Brain pericyte (primary cell): ENCODE data around the gene MAP3K20.
A peak's percentile ranks its signal among the peaks of the same experiment; 100 is the strongest.
"Not testable (repeated sequence)": the region's sequence is repeated elsewhere in the genome, so short reads cannot be mapped to it uniquely, and the experiment has no call there.

Experiments used
- DNase-seq: peaks from one replicate; pipeline ENCODE4 v3.0.0-alpha.2; 2012; ENCODE audit warnings: low read depth, low spot score

The MAP3K20 gene

GRCh38 chr2:173075781-173076580, at the start of gene MAP3K20:
Gene MAP3K20 (plus strand): TSS chr2:173075846. CDS start chr2:173091032, 15,186 bp downstream.
- DNase-seq, result no peak

- DNase-seq, result no peak
These were observed 49.2 kb upstream of the MAP3K20 start for GRCh38 chr2:173026479-173026878.

DNA sequence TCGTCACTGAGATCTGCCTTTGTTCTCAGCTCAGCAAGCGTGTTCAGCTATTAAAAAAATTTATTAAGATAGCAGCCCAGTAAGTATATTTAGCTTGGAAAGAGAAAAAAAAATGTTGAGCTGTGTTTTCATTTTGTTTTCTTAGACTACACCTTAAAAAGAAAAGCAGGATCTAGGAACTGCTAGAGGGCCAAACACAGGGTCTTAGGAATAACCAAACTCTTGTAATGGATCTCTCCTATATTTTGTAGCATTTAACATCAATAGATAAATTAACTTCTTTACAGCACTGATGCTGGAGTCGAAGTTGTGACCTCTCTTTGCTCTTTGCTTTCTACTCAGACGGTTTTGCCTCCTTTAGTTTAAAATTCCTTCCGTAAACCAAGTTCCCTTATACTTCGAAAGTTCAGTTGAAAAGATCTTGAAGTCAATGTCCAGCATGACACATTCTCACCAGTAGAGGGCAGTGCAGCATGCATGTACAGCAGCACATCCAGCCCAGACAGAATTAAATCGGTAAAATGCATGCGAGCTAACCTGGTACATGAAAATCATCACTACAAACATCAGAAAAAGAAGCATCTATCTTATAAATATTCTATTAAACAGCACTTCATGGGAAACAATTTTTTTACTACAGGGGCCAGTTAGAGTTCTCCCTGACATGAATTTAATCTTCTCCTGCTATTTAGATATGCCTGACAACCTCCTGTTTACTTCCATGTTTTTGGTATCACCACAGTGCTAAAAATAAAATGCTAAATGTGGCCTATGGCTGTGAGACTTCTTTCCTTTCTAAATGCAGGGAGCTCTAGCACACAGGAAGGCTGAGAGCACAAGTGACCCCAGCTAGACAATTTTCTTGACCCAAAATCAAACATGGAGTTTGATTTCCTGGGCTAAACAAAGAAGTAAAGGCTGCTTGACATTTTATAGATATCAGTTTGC, 48.2 kb upstream of the MAP3K20 start:
- peak; percentile 77 for DNase-seq

- DNase-seq, result no peak
These were observed 47.5 kb upstream of the MAP3K20 start for GRCh38 chr2:173028141-173028540.

GRCh38 chr2:173028671-173029070, 47.0 kb upstream of the MAP3K20 start:
- DNase-seq, result peak; percentile 56

DNA sequence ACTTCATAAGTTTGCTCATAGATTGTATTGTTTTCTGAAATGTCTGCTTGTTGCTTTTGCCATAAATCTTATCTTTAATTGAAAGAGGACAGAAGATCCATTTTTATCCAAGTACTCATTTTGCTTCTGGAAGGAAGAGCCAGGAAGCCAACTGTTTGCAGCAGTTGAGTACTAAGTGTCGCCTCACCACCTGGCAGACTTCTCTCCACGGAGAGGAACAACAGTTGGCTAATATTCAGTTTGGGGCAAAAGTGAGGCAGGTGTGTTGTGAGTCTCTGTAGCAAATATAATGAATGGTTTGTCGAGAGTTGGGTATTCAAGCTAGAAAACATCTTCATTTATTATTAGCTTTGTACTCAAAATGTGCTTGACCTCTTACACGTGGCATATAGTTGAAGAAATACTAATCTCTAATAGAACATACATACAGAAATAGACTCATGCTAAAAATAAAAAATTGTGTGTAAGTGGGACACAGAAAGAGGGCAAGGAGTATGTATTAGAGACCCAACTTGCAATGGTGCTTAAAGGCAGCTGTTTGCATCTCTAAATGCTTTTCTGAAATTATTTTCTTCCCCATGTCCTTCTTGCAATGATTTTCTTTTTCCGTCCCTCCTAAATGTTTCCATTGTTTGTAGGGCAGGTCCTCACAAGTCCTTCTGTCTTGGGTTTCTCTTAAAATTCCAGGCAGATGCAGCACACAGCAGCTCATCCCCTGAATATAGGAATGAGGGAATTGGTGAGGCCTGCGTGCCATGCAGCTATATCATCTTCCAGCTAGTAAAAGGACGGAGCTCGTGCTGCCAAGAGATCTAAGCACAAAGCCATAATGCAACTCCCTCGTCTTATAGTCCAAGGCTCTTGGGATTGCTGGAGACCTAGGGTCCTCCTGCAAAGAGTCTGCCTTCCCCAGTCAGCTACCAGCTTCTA, 44.8 kb upstream of the MAP3K20 start:
- DNase-seq, result no peak

- no peak for DNase-seq
These were observed 43.6 kb upstream of the MAP3K20 start for GRCh38 chr2:173032032-173032431.

DNA sequence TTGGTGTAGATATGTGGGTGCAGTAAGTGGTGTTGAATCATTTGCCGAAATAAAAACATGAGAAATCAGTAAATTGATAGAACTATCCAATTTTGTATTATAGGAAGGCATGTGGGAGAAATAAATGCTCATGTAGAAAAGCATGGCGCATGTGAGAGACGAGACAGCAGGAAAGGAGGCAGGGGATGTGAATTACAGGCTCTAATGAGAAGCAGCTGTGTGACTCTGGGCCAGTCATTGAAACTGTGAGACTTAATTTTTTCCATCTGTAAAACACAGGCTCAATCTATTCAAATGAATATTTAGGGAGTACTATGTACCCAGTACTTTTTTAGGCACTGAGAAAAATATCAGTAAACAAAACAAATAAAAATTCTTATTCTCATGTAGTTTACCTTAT, 42.6 kb upstream of the MAP3K20 start:
- DNase-seq, result no peak

DNA sequence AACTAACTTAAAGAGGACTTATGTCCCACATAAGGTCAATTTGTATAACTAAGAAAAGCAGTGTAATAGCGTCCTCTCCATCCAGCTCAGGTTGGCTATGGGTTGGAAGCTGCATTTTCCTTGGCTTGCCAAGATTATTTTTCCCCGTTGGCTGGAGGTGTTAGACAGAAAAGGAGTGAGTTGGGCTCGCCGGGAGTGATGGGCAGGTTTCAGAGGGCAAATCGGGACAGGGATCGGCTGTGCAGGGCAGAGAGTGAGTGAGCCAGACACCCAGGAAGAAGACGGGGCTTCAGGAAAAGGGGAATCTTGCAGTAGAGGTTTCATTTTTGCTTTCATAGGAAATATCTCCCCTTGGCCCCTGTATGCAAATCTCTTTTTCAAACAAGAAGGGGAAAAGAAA, 41.5 kb upstream of the MAP3K20 start:
- DNase-seq, result no peak

GRCh38 chr2:173037245-173038120, 38.2 kb upstream of the MAP3K20 start:
- no peak for DNase-seq

- not testable (repeated sequence) for DNase-seq
These were observed 37.4 kb upstream of the MAP3K20 start for GRCh38 chr2:173038257-173038656.

DNA sequence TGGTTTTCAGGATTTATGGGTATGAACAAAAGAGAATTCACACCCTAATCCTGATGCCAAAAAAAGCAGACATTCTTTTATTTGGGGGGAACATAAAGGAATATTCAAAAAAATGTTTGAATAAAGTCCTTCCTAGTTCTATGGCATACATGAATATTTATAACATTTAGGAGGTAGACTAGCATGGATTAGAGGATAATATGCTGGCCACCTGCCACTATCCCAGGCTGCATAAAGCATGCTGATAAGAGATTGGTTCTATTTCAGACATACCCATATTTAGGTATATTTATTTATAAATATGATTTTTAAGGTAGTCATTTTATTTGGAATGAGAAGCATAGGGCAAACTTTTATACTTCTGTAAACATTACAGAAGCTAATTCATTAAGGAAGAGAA, 34.9 kb upstream of the MAP3K20 start:
- DNase-seq, result no peak

DNA sequence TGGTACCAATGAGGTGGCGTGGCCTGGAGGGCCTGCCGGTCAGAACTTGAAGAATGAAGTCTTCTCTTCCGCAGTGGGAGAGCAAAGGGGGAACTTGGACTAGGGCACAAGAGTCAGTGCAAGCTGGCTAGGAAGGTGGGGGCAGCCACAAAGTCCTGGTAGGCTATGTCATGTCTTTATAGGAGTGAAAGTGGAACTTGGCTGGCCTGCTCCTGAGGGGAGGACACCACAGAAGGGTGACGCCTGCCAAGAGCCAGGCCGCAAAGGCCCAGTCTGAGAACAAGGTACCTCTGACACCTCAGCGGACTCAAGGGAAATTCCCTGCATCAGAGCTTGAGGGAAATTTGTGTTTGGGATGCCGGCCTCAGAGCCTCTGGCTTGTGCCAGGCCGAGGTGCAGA, 32.2 kb upstream of the MAP3K20 start:
- no peak for DNase-seq

DNA sequence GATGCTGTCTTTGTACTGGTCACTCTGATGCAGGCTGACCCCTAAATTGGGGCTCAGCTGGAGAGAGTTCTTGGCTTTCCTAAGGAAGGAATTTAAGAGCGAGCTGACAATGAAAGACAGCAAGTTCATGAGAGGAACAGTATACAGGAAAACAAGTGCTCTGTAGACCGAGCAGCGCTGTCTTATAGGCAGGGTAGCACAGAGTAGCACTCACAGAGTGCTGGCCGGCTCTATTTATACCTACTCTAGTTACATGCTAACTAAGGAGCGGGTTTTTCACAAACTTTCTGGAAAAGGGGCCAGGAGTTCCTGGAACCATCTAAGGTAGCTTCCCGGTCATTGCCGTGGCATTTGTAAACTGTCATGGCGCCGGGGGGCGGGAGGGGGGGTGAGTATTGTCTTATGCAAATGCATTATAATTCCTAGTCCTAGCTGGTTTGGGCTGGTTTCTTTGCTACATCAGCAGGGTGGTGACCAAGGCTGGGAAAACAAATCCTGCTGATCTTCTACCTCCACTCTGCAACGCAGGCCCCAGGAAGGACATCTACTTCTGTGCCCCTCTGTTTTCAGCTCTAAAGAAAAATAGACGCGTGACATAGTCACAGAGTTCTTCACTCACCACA, 31.6 kb upstream of the MAP3K20 start:
- no peak for DNase-seq

- DNase-seq, result no peak
These were observed 31.0 kb upstream of the MAP3K20 start for GRCh38 chr2:173044686-173045085.

DNA sequence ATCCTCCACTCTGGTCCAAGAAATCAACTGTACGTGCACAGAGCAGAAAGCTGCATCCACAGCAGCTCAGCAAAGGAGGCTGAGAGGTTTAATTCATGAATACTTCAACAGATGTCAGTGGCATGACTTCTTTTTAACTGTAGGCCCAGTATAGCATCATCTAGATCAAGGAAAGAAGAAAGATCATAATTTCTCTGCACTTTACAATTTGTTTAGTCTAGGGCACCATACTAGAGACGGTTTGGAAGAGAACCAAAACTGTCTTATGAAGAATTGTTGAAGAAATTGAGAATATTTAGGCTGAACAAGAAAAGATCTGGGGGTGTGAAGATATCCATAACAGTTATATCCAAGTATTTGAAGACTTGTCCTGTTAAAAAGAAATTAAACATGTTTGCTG, 30.5 kb upstream of the MAP3K20 start:
- no peak for DNase-seq

DNA sequence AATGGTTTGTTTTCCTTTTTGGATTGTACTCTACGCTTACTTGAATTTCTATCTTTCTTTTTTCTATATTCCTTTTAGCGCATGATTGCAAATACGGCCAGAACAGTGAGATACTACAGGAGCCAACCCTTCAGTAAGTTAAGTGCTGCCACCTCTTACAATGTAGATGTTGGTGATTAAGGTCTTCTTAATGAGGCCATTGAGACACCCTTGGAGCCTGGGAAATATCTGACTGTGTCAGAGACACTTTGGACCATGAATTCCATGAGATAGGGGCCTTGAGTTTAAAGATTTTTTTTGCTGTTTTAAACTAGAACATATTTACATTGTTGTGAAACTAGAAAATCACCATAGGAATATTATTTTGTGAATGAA, 27.1 kb upstream of the MAP3K20 start:
- no peak for DNase-seq

- DNase-seq, result peak; percentile 89
These were observed 26.6 kb upstream of the MAP3K20 start for GRCh38 chr2:173048897-173049661.

GRCh38 chr2:173049831-173050230, 25.8 kb upstream of the MAP3K20 start:
- DNase-seq, result no peak
